Measurements from ENCODE around the gene HIF1AN. TPM values are rescaled to one million over a fixed set of nuclear protein-coding genes. Genes with fewer than 3 reads are reported as not detected.

The HIF1AN gene
- total RNA-seq: 10 to 100 TPM; 34.6 to 38.4 TPM

GRCh38 chr10:100535715-100536353 lies at the start of gene HIF1AN:
HIF1AN (plus strand) TSS chr10:100535943; CDS start chr10:100535959, 16 bp downstream.
- Mint-ChIP-seq H3K27ac (peak within 1 kb of the TSS; percentile 26), H3K4me3 (no peak within 1 kb of the TSS), H3K36me3 (ENCODE audit: low read depth) (peaks cover 29% of the 10 kb centered on the region), H3K27me3 (ENCODE audit: low read depth) (no peaks in the 10 kb centered on the region), H3K4me1 (ENCODE audit: low read depth) (peaks cover 18% of the 10 kb centered on the region), H3K9me3 (no peaks in the 10 kb centered on the region)
- intact Hi-C loops (cut with micrococcal nuclease): loop anchor here (1.0 to 5.0 kb wide), 4 partner anchors 27 to 461 kb away; partner anchors contain the start of genes LZTS2 and SLF2
- CTCF ChIA-PET: interaction anchor here (0.6 to 1.6 kb wide), 15 partner anchors 9 to 131 kb away, joined by 3 to 19 read pairs (median 3); no protein-coding TSS in a partner anchor
- peak; percentile 95 for DNase-seq

DNA sequence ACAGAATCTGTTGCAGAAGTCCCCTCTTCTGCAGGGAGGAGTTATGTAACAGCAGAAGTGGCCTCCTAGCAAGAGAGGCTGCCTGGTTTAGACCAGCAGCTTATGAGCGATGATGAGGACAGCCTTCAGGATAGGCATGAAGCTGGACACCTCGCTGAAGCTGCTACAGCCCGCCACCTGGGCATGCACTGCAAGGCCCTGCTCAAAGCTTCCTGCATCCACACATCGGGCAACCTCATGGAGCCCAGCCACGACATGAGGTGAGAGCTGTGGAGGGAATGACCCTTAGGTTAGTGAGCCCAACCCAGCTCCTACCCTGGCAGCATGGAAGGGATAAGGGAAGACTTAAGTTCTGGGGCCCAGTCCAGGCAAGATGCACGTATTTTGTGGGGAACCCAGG lies 48.2 kb upstream of the HIF1AN start:
- H3K36me3 Mint-ChIP-seq (ENCODE audit: low read depth): peaks cover 25% of the 10 kb centered on the region
- no peaks in the 10 kb centered on the region for H3K4me1 Mint-ChIP-seq (ENCODE audit: low read depth)
- no peak overlapping the region for H3K4me3 Mint-ChIP-seq
- H3K9me3 Mint-ChIP-seq: no peaks in the 10 kb centered on the region
- no peak for DNase-seq
- intact Hi-C loops (cut with micrococcal nuclease): no loop called here
- no peak overlapping the region for H3K27ac Mint-ChIP-seq
- H3K27me3 Mint-ChIP-seq (ENCODE audit: low read depth): no peaks in the 10 kb centered on the region
- CTCF ChIA-PET: interaction anchor here (0.8 to 10.3 kb wide), 3 partner anchors 9 to 149 kb away, joined by 3 to 101 read pairs (median 9); no protein-coding TSS in a partner anchor

DNA sequence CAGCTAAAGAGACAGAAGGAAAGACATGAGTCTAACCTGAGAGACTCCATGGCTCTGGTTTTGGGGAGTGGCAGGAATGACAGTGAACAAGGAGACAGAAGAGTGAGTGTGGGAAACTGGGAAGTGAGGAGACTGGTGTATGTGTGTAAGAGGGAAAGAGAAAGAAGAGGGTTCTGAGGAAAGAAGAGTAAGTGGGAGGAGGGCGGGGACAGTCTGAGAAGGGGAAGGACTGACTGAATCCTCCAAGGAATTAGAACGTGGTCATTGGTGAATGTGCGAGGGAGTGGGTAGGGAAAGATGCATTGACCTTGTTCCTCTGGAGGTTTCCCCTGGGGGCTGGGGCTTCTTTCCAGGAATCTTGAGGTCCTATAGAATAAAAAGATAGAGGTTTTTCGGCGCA lies 46.3 kb upstream of the HIF1AN start:
- Mint-ChIP-seq H3K27ac (no peak overlapping the region), H3K27me3 (ENCODE audit: low read depth) (no peaks in the 10 kb centered on the region), H3K9me3 (no peaks in the 10 kb centered on the region), H3K4me3 (no peak overlapping the region), H3K4me1 (ENCODE audit: low read depth) (no peaks in the 10 kb centered on the region), H3K36me3 (ENCODE audit: low read depth) (peaks cover 37% of the 10 kb centered on the region)
- no peak for DNase-seq
- CTCF ChIA-PET: interaction anchor here (1.2 to 10.3 kb wide), 2 partner anchors 27 to 152 kb away, joined by 3 to 101 read pairs; no protein-coding TSS in a partner anchor
- intact Hi-C loops (cut with micrococcal nuclease): no loop called here

- Mint-ChIP-seq H3K4me1 (ENCODE audit: low read depth) (no peaks in the 10 kb centered on the region), H3K27ac (no peak overlapping the region), H3K36me3 (ENCODE audit: low read depth) (peaks cover 41% of the 10 kb centered on the region), H3K27me3 (ENCODE audit: low read depth) (no peaks in the 10 kb centered on the region), H3K4me3 (no peak overlapping the region), H3K9me3 (no peaks in the 10 kb centered on the region)
- DNase-seq: no peak
- CTCF ChIA-PET: interaction anchor here (0.6 kb wide), 1 partner anchor 30 kb away, joined by 3 read pairs; no protein-coding TSS in a partner anchor
- intact Hi-C loops (cut with micrococcal nuclease): no loop called here
Observed at GRCh38 chr10:100490531-100490930, 45.2 kb upstream of the HIF1AN start.

GRCh38 chr10:100496567-100496966 lies 39.2 kb upstream of the HIF1AN start:
- intact Hi-C loops (cut with micrococcal nuclease): no loop called here
- Mint-ChIP-seq H3K27ac (no peak overlapping the region), H3K27me3 (ENCODE audit: low read depth) (no peaks in the 10 kb centered on the region), H3K4me3 (no peak overlapping the region), H3K9me3 (no peaks in the 10 kb centered on the region), H3K4me1 (ENCODE audit: low read depth) (no peaks in the 10 kb centered on the region), H3K36me3 (ENCODE audit: low read depth) (peaks cover 50% of the 10 kb centered on the region)
- no peak for DNase-seq
- CTCF ChIA-PET: interaction anchor here (0.9 to 3.2 kb wide), 5 partner anchors 9 to 39 kb away, joined by 3 to 25 read pairs (median 5); partner anchors contain the start of gene HIF1AN

- no peak for DNase-seq
- Mint-ChIP-seq H3K9me3 (no peaks in the 10 kb centered on the region), H3K4me1 (ENCODE audit: low read depth) (no peaks in the 10 kb centered on the region), H3K27ac (no peak overlapping the region), H3K36me3 (ENCODE audit: low read depth) (peaks cover 49% of the 10 kb centered on the region), H3K27me3 (ENCODE audit: low read depth) (no peaks in the 10 kb centered on the region), H3K4me3 (no peak overlapping the region)
- intact Hi-C loops (cut with micrococcal nuclease): no loop called here
- CTCF ChIA-PET: interaction anchor here (0.6 to 3.7 kb wide), 5 partner anchors 15 to 159 kb away, joined by 3 to 19 read pairs (median 4); partner anchors contain the start of gene SEC31B
Observed at GRCh38 chr10:100498059-100498458, 37.7 kb upstream of the HIF1AN start.

GRCh38 chr10:100501423-100501822 lies 34.3 kb upstream of the HIF1AN start:
- no peak overlapping the region for H3K4me3 Mint-ChIP-seq
- H3K9me3 Mint-ChIP-seq: no peaks in the 10 kb centered on the region
- DNase-seq: no peak
- peaks cover 43% of the 10 kb centered on the region for H3K36me3 Mint-ChIP-seq (ENCODE audit: low read depth)
- CTCF ChIA-PET: interaction anchor here (1.1 to 3.7 kb wide), 4 partner anchors 10 to 19 kb away, joined by 3 to 19 read pairs (median 11); no protein-coding TSS in a partner anchor
- no peak overlapping the region for H3K27ac Mint-ChIP-seq
- intact Hi-C loops (cut with micrococcal nuclease): no loop called here
- H3K27me3 Mint-ChIP-seq (ENCODE audit: low read depth): no peaks in the 10 kb centered on the region
- peaks cover 11% of the 10 kb centered on the region for H3K4me1 Mint-ChIP-seq (ENCODE audit: low read depth)

- Mint-ChIP-seq H3K4me3 (no peak overlapping the region), H3K27ac (no peak overlapping the region), H3K9me3 (no peaks in the 10 kb centered on the region), H3K27me3 (ENCODE audit: low read depth) (no peaks in the 10 kb centered on the region), H3K36me3 (ENCODE audit: low read depth) (peaks cover 50% of the 10 kb centered on the region), H3K4me1 (ENCODE audit: low read depth) (peaks cover 27% of the 10 kb centered on the region)
- CTCF ChIA-PET: no interaction called here
- intact Hi-C loops (cut with micrococcal nuclease): no loop called here
- DNase-seq: no peak
Observed at GRCh38 chr10:100502926-100503494, 32.7 kb upstream of the HIF1AN start.

- CTCF ChIA-PET: interaction anchor here (0.7 to 2.2 kb wide), 5 partner anchors 14 to 168 kb away, joined by 3 to 9 read pairs (median 4); no protein-coding TSS in a partner anchor
Observed at GRCh38 chr10:100504096-100504495, 31.6 kb upstream of the HIF1AN start.

GRCh38 chr10:100505164-100505563 lies 30.6 kb upstream of the HIF1AN start:
- intact Hi-C loops (cut with micrococcal nuclease): loop anchor here (5.0 kb wide), 2 partner anchors 358 to 658 kb away; no protein-coding TSS in a partner anchor
- Mint-ChIP-seq H3K27me3 (ENCODE audit: low read depth) (no peaks in the 10 kb centered on the region), H3K27ac (no peak overlapping the region), H3K4me1 (ENCODE audit: low read depth) (peaks cover 47% of the 10 kb centered on the region), H3K9me3 (no peaks in the 10 kb centered on the region), H3K4me3 (no peak overlapping the region), H3K36me3 (ENCODE audit: low read depth) (peaks cover 49% of the 10 kb centered on the region)
- CTCF ChIA-PET: interaction anchor here (0.6 to 2.2 kb wide), 5 partner anchors 11 to 75 kb away, joined by 3 to 9 read pairs (median 4); no protein-coding TSS in a partner anchor
- DNase-seq: no peak

More at GRCh38 chr10:100504096-100504495, 31.6 kb upstream of the HIF1AN start:
- Mint-ChIP-seq H3K4me3 (no peak overlapping the region), H3K36me3 (ENCODE audit: low read depth) (peaks cover 51% of the 10 kb centered on the region), H3K27ac (no peak overlapping the region), H3K9me3 (no peaks in the 10 kb centered on the region), H3K27me3 (ENCODE audit: low read depth) (no peaks in the 10 kb centered on the region), H3K4me1 (ENCODE audit: low read depth) (peaks cover 38% of the 10 kb centered on the region)
- intact Hi-C loops (cut with micrococcal nuclease): no loop called here
- no peak for DNase-seq

DNA sequence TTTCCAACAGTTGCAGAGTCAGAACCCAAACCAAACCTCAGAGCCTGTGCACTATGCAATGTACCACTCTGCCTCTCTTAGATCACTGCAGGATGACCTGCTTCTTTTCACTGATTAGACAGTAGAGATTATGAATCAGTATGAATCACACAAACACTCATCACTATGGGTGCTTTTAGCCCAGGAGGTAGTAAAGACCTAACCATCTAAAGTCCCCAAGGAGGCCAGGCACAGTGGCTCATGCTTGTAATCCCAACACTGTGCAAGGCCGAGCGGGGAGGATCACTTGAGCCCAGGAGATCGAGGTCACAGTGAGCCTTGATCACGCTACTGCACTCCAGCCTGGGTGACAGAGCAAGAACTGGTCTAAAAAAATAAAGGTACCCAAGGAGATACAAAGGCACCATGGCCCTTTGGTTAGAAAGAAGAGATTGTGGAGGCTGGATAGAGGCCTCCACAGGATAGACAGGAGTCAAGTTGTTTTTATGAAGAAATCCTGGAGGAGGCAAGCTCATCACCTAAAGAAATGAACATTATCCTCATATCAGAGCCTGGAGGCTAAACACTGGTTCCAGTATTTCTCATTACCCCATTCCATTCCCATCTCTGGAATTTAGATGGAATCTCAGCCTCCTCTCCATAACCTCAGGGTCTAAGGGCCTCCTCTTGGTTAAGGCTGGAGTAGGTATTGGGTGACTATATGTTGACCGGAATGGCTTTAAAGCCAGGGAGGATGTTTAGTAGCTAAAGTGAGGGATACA lies 29.0 kb upstream of the HIF1AN start:
- H3K4me3 Mint-ChIP-seq: peak overlapping the region; percentile 51

More for the DNA sequence above, 29.0 kb upstream of the HIF1AN start:
- Mint-ChIP-seq H3K27me3 (ENCODE audit: low read depth) (no peaks in the 10 kb centered on the region), H3K27ac (peak overlapping the region; percentile 89), H3K9me3 (no peaks in the 10 kb centered on the region), H3K4me1 (ENCODE audit: low read depth) (peaks cover 62% of the 10 kb centered on the region), H3K36me3 (ENCODE audit: low read depth) (peaks cover 42% of the 10 kb centered on the region)
- CTCF ChIA-PET: interaction anchor here (0.6 to 6.5 kb wide), 10 partner anchors 14 to 215 kb away, joined by 3 to 92 read pairs (median 9); partner anchors contain the start of gene SEC31B
- DNase-seq: peak; percentile 53
- intact Hi-C loops (cut with micrococcal nuclease): loop anchor here (5.0 kb wide), 2 partner anchors 359 to 659 kb away; no protein-coding TSS in a partner anchor
